Suprapubic skin (tissue), 4 donors: Measurements from ENCODE around the gene MEGF9. TPM values are rescaled to one million over a fixed set of nuclear protein-coding genes. Genes with fewer than 3 reads are reported as not detected.
"Not testable (repeated sequence)": the region's sequence is repeated elsewhere in the genome, so short reads cannot be mapped to it uniquely, and the experiment has no call there.

Source experiments
- DNase-seq, 2 donors: peaks; one replicate each; pipeline ENCODE4 v3.0.0-alpha.2; 2019; ENCODE audit warnings: low spot score in 2 of 2
- H3K27ac ChIP-seq: fragments of 200-600 bp; sonication (generic); one replicate; pipeline ENCODE4 v1.5.1; 2019
- H3K27me3 ChIP-seq: fragments of 200-600 bp; sonication (generic); one replicate; pipeline ENCODE4 v1.5.1; 2019
- H3K36me3 ChIP-seq: fragments of 200-600 bp; sonication (generic); one replicate; pipeline ENCODE4 v1.5.1; 2019
- H3K4me1 ChIP-seq: fragments of 200-600 bp; sonication (generic); one replicate; pipeline ENCODE4 v1.5.1; 2019
- H3K4me3 ChIP-seq: fragments of 200-600 bp; sonication (generic); one replicate; pipeline ENCODE4 v1.5.1; 2019; ENCODE audit warnings: mild to moderate bottlenecking
- H3K9me3 ChIP-seq: fragments of 200-600 bp; sonication (generic); one replicate; pipeline ENCODE4 v1.5.1; 2019
- CTCF ChIP-seq, 2 donors: fragments of 200-600 bp in 1 of 2; fragments of 450-650 bp in 1 of 2; sonication (generic) in 1 of 2; IDR thresholded peaks; one replicate each; pipeline ENCODE4 v1.5.1; 2016 to 2019; ENCODE audit warnings: antibody characterized with exemption in 2 of 2, mild to moderate bottlenecking in 1 of 2, moderate library complexity in 1 of 2
- EP300 ChIP-seq: sonication (generic); formaldehyde crosslinking; IDR thresholded peaks from one replicate; pipeline ENCODE4 v1.6.1; 2017; ENCODE audit warnings: antibody characterized with exemption
- POLR2A ChIP-seq, 2 donors: fragments of 450-650 bp; IDR thresholded peaks; one replicate each; pipeline ENCODE4 v1.6.1; 2017; ENCODE audit warnings: antibody characterized with exemption in 2 of 2, mild to moderate bottlenecking in 2 of 2, moderate library complexity in 2 of 2
- POLR2AphosphoS5 ChIP-seq, 3 donors: sonication (generic); formaldehyde crosslinking; IDR thresholded peaks; one replicate each; pipeline ENCODE4 v1.6.1; 2017; ENCODE audit warnings: antibody characterized with exemption in 3 of 3
- WGBS: methylation state at CpG from one replicate; pipeline ENCODE4 v1.1.5; 2018; 5-methylcytosine and 5-hydroxymethylcytosine counted together
- total RNA-seq, 4 donors: library from RNA; depleted of rRNA; stranded (reverse); fragments of >200 nt; gene quantifications; one replicate each; pipeline ENCODE4 v1.1.0, GENCODE V29; 2016

The MEGF9 gene
- total RNA-seq, 4 donors from 2014 or later = 33.6 to 58.1 (median 46.0) TPM

DNA sequence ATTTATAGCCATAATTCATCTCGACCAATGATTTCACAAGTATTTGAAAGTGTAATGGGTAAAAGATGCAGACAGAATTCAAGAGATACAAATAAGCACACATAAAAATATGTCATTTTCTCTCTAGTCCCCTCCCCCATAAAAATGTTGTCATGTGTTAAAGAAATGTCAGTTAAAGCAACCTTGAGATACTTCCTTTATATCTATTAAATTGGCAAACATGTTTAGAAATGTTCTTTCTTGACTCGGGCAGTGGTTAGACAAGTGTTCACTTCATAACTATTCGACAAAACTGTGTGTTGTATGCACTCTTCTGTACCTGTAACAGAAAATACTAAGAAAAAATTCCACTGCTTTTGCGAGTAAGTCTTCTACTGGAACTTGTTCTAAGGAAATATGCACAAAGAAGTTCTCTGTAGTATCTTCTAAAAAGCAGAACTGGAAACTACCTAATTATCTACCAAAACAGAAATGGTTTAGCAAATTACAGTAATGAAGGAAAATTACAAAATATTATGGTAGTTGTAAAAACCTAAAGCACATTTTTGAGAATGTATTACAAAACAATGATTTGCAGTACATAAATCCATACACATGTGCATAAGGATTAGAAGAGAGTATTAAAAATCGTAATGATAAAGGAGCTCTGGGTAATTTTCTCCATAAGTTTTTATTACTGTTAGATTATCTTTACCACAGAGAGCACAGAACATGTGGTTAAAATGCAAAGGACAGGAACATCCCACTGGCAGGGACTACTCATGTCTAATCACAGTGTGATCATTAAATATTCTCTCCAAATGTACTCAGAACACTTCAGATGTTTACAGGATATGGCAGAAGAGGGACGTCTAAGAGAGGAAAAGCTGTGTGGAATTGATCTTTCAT lies 43.0 kb upstream of the MEGF9 start:
- DNase-seq = no peak
- Histone ChIP-seq H3K36me3 (peaks cover 14% of the 10 kb centered on the region), H3K4me3 (no peak overlapping the region), H3K4me1 (peaks cover 4% of the 10 kb centered on the region), H3K27me3 (no peaks in the 10 kb centered on the region), H3K27ac (peak overlapping the region; percentile 21), H3K9me3 (no peaks in the 10 kb centered on the region)
- TF ChIP-seq POLR2A (IDR thresholded peaks at IDR 0.05) = no peak
- no peak for TF ChIP-seq POLR2AphosphoS5 (IDR thresholded peaks at IDR 0.05)
- no peak for TF ChIP-seq EP300
- TF ChIP-seq CTCF (IDR thresholded peaks at IDR 0.05) = no peak
- 42% methylated on average over 6 of the region's 6 CpGs for WGBS

GRCh38 chr9:120756531-120756930 lies 42.3 kb upstream of the MEGF9 start:
- H3K9me3 ChIP-seq = no peaks in the 10 kb centered on the region
- peaks cover 7% of the 10 kb centered on the region for H3K36me3 ChIP-seq
- no peak overlapping the region for H3K27ac ChIP-seq
- no peak for DNase-seq
- WGBS = 12% methylated on average over 1 of the region's 1 CpG
- no peak for TF ChIP-seq POLR2A (IDR thresholded peaks at IDR 0.05)
- TF ChIP-seq POLR2AphosphoS5 (IDR thresholded peaks at IDR 0.05) = no peak
- no peak for TF ChIP-seq CTCF (IDR thresholded peaks at IDR 0.05)
- no peak for TF ChIP-seq EP300
- no peaks in the 10 kb centered on the region for H3K27me3 ChIP-seq
- no peak overlapping the region for H3K4me3 ChIP-seq
- peaks cover 4% of the 10 kb centered on the region for H3K4me1 ChIP-seq

GRCh38 chr9:120755810-120756434 lies 41.7 kb upstream of the MEGF9 start:
- Histone ChIP-seq H3K27ac (no peak overlapping the region), H3K36me3 (peaks cover 1% of the 10 kb centered on the region), H3K9me3 (no peaks in the 10 kb centered on the region), H3K27me3 (no peaks in the 10 kb centered on the region), H3K4me3 (no peak overlapping the region), H3K4me1 (peaks cover 4% of the 10 kb centered on the region)
- no peak for TF ChIP-seq EP300
- peak; percentile 82 to 86 for TF ChIP-seq CTCF (IDR thresholded peaks at IDR 0.05)
- TF ChIP-seq POLR2A (IDR thresholded peaks at IDR 0.05) = no peak
- no peak for TF ChIP-seq POLR2AphosphoS5 (IDR thresholded peaks at IDR 0.05)
- WGBS = 11% methylated on average over 6 of the region's 6 CpGs
- no peak for DNase-seq

DNA sequence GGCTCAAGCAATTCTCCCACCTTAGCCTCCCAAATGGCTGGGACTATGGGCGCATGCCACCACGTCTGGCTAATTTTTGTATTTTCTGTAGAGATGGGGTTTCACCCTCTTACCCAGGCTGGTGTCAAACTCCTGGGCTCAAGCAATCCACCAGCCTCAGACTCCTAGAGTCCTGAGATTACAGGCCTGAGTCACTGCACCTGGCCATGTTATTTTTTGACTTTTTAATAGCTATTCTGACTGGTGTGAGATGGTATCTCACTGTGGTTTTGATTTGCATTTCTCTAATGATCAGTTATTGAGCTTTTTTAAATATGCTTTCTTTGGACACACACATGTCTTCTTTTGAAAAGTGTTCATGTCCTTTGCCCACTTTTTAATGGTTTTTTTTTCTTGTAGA lies 40.8 kb upstream of the MEGF9 start:
- H3K27me3 ChIP-seq = no peaks in the 10 kb centered on the region
- TF ChIP-seq EP300 (no peak), CTCF (IDR thresholded peaks at IDR 0.05) (no peak), POLR2A (IDR thresholded peaks at IDR 0.05) (no peak), POLR2AphosphoS5 (IDR thresholded peaks at IDR 0.05) (no peak)
- H3K36me3 ChIP-seq = no peaks in the 10 kb centered on the region
- WGBS = 98% methylated on average over 2 of the region's 2 CpGs
- H3K4me3 ChIP-seq = no peak overlapping the region
- DNase-seq = no peak
- H3K27ac ChIP-seq = no peak overlapping the region
- H3K4me1 ChIP-seq = peaks cover 4% of the 10 kb centered on the region
- no peaks in the 10 kb centered on the region for H3K9me3 ChIP-seq

DNA sequence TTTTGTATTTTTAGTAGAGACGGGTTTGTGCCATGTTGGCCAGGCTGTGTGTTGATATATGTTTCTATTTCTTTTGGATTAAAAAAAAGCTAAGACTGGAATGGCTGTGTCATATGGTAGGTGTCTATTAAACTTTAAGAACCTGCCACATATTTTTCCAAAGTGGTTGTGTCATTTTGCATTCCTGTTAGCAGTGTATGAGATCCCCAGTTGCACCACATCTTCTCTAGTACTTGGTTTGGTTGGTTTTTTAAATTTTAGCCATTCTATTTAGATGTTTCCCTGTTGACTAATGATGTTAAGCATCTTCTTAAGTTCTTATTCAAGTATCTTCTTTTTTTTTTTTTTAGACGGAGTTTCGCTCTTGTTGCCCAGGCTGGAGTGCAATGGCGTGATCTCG lies 36.2 kb upstream of the MEGF9 start:
- no peaks in the 10 kb centered on the region for H3K27me3 ChIP-seq
- no peak for DNase-seq
- no peak overlapping the region for H3K4me3 ChIP-seq
- no peak overlapping the region for H3K27ac ChIP-seq
- H3K36me3 ChIP-seq = no peaks in the 10 kb centered on the region
- TF ChIP-seq EP300 (no peak), POLR2A (IDR thresholded peaks at IDR 0.05) (no peak), CTCF (IDR thresholded peaks at IDR 0.05) (no peak), POLR2AphosphoS5 (IDR thresholded peaks at IDR 0.05) (no peak)
- WGBS = 97% methylated on average over 5 of the region's 5 CpGs
- H3K4me1 ChIP-seq = no peaks in the 10 kb centered on the region
- no peaks in the 10 kb centered on the region for H3K9me3 ChIP-seq

- H3K4me1 ChIP-seq, H3K4me3 ChIP-seq, H3K9me3 ChIP-seq, H3K27ac ChIP-seq, H3K36me3 ChIP-seq, H3K27me3 ChIP-seq, DNase-seq: not testable (repeated sequence)
- WGBS = 93% methylated on average over 9 of the region's 26 CpGs
These were observed 32.1 kb upstream of the MEGF9 start for GRCh38 chr9:120746366-120746765.
